GM12872 (cell line): Measurements from ENCODE around the gene CCDC3.

Experiments
- TF ChIP-seq, protein P1 (sequence below): IDR thresholded peaks from 3 replicates; pipeline ENCODE4 v1.5.1; 2011; ENCODE audit warnings: low read depth, mild to moderate bottlenecking, low read length, moderate library complexity; ENCODE audit not compliant: insufficient read depth

The CCDC3 gene

DNA sequence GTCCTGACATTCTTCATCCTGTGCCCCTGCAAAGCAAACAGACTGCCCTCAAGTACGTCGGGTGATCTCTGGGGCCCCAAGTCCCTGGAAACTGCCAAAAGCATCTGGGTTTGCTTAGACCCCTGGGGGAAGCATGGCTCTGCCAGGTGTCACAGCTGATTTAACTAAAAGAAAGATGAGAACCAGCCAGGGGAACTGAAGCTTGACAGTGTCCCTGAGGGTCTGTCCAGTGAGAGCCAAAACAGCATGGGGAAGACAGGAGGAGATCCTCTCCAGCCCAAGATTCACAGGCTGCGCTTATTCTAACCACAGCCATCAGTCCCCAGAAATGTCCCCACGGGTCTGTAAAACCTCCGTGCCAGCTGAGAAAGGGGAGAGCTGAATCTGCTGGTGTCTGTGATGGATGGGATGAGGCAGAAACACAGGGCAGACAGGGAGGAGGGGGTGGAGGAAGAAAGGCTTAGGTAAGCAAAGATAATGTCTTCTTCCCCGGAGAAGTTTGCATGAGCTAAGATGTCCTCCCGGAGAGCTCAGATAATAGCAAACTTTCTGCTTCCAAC lies 21.3 kb downstream of the CCDC3 start:
- TF ChIP-seq, protein P1, sequence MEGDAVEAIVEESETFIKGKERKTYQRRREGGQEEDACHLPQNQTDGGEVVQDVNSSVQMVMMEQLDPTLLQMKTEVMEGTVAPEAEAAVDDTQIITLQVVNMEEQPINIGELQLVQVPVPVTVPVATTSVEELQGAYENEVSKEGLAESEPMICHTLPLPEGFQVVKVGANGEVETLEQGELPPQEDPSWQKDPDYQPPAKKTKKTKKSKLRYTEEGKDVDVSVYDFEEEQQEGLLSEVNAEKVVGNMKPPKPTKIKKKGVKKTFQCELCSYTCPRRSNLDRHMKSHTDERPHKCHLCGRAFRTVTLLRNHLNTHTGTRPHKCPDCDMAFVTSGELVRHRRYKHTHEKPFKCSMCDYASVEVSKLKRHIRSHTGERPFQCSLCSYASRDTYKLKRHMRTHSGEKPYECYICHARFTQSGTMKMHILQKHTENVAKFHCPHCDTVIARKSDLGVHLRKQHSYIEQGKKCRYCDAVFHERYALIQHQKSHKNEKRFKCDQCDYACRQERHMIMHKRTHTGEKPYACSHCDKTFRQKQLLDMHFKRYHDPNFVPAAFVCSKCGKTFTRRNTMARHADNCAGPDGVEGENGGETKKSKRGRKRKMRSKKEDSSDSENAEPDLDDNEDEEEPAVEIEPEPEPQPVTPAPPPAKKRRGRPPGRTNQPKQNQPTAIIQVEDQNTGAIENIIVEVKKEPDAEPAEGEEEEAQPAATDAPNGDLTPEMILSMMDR, result no peak

DNA sequence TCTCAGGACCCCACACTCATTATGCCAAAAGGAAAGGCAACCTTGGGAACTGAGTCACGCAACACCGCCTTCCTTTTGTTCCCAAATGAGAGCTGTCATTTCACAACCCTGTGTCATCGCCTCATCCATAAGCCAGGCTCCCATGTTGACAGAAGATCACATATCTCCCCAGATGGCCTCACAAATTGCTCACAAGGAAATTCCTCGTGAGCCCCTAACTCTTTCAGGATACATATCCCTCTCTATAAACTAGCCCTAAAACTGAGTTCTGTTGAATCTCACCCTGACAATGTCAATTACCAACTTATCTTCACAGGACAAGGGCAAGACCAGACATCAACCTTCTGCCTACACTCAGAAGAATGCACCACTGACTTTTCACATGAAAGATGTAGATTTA lies 22.6 kb downstream of the CCDC3 start:
- TF ChIP-seq, protein P1, result no peak

DNA sequence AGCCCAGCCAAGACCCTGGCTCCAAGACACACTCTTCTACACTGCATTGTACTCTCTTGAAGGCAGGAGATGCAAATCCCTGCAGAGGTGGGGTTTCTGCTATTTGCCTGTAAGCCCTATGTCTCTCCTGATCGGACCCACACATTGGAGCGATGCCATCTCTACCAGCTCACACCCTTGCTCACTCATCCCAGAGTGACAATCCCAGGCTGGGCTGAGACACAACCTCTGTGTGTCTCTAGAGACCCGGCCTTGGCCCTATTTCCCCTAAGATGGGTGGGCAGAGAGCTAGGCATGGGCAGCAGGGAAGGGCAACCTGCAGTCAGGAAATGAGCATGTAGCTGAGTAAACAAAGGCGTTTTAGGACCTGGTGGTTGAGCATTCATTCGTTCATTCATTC lies 25.6 kb downstream of the CCDC3 start:
- TF ChIP-seq, protein P1, result no peak

DNA sequence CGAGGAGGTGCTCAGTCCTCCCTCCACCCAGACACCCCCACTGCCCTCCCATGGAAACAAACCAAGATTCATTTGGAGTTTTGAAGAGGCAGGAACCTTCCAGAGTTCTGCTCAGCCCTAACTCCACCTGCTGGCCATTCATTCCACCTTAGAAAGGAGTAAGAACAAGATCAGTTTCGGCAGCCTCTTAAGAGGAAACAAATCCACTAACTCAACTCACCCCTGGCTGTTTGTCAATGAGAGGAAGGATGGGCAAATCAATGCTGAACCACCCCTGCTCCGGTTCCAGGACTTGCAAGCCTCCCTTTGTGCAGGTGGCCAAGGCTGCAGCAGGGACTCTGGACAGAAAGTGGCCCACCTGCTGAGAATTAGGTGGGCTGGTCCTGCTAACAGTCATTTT lies 26.2 kb downstream of the CCDC3 start:
- TF ChIP-seq, protein P1, result peak; percentile 15; the same call in 1 of the 3 replicates

DNA sequence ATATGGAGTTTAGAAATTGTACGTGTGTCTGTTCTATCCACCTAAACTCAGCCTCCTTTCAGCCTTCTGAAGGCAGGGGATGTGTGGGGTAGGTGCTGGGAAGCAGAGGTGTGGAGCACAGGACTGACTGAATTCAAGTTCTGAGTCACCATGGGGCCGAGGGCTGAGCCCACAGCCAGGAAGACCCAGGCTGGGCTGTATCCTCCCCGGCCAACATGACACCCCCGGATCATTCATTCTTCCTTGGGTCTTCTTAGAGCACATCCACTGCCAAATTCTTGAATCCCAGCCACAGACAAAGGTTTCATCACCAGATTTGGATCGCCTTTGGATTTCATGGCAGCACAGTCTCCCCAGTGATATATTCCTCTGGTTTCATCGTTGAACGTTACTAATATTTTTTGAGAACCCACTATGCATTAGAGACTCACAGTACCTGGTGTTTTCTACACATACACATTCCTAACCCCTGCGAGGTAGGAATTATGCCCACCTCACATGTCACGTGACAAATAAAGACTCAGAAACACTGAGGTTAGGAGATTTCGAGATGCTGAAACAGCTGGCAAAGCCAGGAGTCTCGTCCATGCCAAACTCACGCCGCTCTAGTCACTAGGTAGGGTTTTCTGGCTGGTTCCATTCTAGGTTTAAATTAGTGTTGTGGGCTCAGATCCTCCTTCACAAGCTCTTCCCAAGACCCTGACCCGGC lies 26.9 kb downstream of the CCDC3 start:
- TF ChIP-seq, protein P1, result no peak

DNA sequence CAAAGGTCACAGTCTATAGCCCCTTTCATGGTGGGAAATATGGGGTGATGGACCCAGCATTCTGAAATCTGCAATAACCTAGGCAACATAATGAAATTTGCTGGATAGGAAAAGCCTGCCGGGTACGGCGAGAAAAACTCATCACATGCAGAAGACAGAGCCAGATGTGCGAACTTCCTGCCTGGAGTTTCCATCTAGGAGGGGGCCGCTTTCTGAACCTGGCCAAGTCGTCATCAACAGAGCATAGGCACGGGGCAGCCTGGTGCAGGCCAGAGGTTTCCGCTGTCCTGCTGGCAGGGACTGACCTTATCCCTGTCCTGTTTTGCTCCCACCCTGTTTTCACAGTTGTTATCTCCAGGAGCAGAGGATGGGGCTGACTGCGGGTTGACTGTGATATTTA lies 27.4 kb downstream of the CCDC3 start:
- TF ChIP-seq, protein P1, result no peak

DNA sequence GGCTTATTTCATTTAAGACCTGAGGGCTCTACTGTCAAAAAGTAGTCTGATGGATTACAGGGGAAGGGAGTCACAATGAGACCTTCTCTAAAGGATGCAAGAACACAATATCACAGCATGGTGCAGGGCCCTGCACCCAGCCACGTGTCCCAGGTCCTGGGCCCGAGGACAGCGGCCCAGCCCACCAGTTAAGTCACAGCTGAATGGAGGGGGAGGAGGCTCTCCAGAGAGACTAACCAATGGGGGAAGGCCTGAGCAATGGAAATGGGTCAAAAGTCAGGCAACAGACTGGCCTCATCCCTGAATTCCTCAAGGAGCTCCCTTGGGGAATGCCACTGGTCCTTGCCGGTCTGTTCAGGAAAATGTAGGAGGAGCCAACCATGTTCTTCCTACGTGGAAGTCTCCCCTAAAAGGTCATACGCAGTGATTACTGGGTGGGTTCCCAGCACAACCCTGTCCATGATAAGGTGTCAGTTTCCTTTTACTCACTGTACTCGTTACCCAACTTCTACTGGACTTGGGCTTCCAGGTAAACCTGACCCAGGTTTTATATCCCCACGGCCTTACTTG lies 28.3 kb downstream of the CCDC3 start:
- TF ChIP-seq, protein P1, result no peak
